Measurements from ENCODE around the gene TFAP2C. TPM values are rescaled to one million over a fixed set of nuclear protein-coding genes. Genes with fewer than 3 reads are reported as not detected.

Gene TFAP2C
- total and polyA plus RNA-seq, 9 of the 15 experiments (the other 6 are each of a cell fraction or from before 2014, with no cell fraction given), result 0.03 to 0.04 TPM; not detected in 7

- 0% methylated on average over 12 of the region's 12 CpGs for WGBS (ENCODE audit: insufficient coverage, low coverage, missing lambda C conversion rate)
- H3K9me1 ChIP-seq (ENCODE audit: control insufficient read depth, insufficient read depth, low read length), result no peaks in the 10 kb centered on the region
- TF ChIP-seq, protein P1, sequence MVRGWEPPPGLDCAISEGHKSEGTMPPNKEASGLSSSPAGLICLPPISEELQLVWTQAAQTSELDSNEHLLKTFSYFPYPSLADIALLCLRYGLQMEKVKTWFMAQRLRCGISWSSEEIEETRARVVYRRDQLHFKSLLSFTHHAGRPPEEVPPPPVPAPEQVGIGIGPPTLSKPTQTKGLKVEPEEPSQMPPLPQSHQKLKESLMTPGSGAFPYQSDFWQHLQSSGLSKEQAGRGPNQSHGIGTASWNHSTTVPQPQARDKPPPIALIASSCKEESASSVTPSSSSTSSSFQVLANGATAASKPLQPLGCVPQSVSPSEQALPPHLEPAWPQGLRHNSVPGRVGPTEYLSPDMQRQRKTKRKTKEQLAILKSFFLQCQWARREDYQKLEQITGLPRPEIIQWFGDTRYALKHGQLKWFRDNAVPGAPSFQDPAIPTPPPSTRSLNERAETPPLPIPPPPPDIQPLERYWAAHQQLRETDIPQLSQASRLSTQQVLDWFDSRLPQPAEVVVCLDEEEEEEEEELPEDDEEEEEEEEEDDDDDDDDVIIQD (CRISPR knock-in tag; IDR thresholded peaks at IDR 0.05), result no peak
- TF ChIP-seq, protein P2, sequence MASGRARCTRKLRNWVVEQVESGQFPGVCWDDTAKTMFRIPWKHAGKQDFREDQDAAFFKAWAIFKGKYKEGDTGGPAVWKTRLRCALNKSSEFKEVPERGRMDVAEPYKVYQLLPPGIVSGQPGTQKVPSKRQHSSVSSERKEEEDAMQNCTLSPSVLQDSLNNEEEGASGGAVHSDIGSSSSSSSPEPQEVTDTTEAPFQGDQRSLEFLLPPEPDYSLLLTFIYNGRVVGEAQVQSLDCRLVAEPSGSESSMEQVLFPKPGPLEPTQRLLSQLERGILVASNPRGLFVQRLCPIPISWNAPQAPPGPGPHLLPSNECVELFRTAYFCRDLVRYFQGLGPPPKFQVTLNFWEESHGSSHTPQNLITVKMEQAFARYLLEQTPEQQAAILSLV (tag; IDR thresholded peaks at IDR 0.05), result no peak
- no peak for TF ChIP-seq IRF2 (CRISPR knock-in tag; IDR thresholded peaks at IDR 0.05)
- H3K27me3 ChIP-seq (ENCODE audit: control insufficient read depth in 2 of 2, insufficient read depth in 2 of 2, low read length in 2 of 2), result peaks cover 19 to 32% of the 10 kb centered on the region in 2 experiments; a peak in 3 of 5 replicates
- H3K9ac ChIP-seq (ENCODE audit: insufficient read depth in 1 of 2, low read depth in 2 of 2, low read length in 2 of 2), result no peak overlapping the region
- FAIRE-seq (no peak), ATAC-seq (no peak), DNase-seq (ENCODE audit: extremely low read depth in 1 of 4, low spot score in 3 of 4) (no peak)
- H3K4me3 ChIP-seq, result no peak overlapping the region
- no TSS peak for BruUV-seq (replicated peaks)
- H3K4me2 ChIP-seq (ENCODE audit: insufficient read depth, low read length), result no peak overlapping the region
- no peak overlapping the region for H3K27ac ChIP-seq (ENCODE audit: extremely low read depth, low read depth, low read length)
- no peaks in the 10 kb centered on the region for H4K20me1 ChIP-seq (replicated peaks; ENCODE audit: control insufficient read depth, insufficient read depth, low read length)
- H3K36me3 ChIP-seq (ENCODE audit: control insufficient read depth, insufficient read depth, low read length), result no peaks in the 10 kb centered on the region
- ChIA-PET CTCF (ENCODE audit: low intra/inter-chr PET ratio) (no interaction called here), POLR2A (no interaction called here)
- in situ Hi-C loops (cut with MboI) (loop anchor here (25.0 kb wide), 1 partner anchor 1918 kb away; no protein-coding TSS in a partner anchor), intact Hi-C loops (cut with micrococcal nuclease) (no loop called here)
- H3K79me2 ChIP-seq (ENCODE audit: control insufficient read depth, insufficient read depth, low read length), result no peaks in the 10 kb centered on the region
- no peaks in the 10 kb centered on the region; a peak in 1 of 5 replicates for H3K4me1 ChIP-seq (replicated peaks in 1 of 2; ENCODE audit: control insufficient read depth in 2 of 2, insufficient read depth in 2 of 2, low read length in 2 of 2)
- H2AFZ ChIP-seq (ENCODE audit: low read depth, low read length), result no peak overlapping the region
- H3K9me3 ChIP-seq (replicated peaks; ENCODE audit: control insufficient read depth, insufficient read depth, low read depth, low read length), result no peaks in the 10 kb centered on the region
Observed at GRCh38 chr20:56580226-56580625, 48.9 kb upstream of the TFAP2C start.

All from K562 (cell line).